Measurements from ENCODE around the gene PROCA1. TPM values are rescaled to one million over a fixed set of nuclear protein-coding genes. Genes with fewer than 3 reads are reported as not detected.
A peak's percentile ranks its signal among the peaks of the same experiment; 100 is the strongest.

PROCA1 gene
- total RNA-seq, 2 donors from 2014 or later = 28.7 to 41.6 TPM

DNA sequence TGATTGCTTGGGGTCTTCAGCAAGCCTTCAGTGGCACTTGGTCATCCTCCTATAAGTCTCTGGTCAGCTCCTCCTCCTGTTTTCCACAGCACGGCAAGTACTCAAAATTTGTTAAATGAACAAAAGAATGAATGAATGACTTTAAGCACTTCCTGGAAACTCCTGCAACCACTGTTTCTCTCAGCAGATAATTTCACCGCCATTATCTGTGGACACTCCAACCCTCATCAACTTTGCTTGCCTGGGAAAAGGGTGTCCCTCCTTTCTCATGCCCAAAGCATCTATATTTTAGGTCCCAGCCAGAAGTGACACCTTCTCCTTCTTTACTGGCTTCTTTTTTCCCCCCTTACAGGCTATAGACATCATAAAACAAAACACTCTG, 4.4 kb downstream of the PROCA1 start:
- no peaks in the 10 kb centered on the region for H3K9me3 Mint-ChIP-seq
- H3K36me3 ChIP-seq (ENCODE audit: control insufficient read depth, insufficient read depth, low read length) = peaks cover 11% of the 10 kb centered on the region
- H3K4me3 ChIP-seq (ENCODE audit: low read length) = no peak overlapping the region
- H3K9me3 ChIP-seq (ENCODE audit: control insufficient read depth, low read length) = no peaks in the 10 kb centered on the region
- no peak for DNase-seq
- H3K4me3 Mint-ChIP-seq = no peak overlapping the region
- H3K27ac Mint-ChIP-seq = no peak overlapping the region
- TF ChIP-seq, protein P1, sequence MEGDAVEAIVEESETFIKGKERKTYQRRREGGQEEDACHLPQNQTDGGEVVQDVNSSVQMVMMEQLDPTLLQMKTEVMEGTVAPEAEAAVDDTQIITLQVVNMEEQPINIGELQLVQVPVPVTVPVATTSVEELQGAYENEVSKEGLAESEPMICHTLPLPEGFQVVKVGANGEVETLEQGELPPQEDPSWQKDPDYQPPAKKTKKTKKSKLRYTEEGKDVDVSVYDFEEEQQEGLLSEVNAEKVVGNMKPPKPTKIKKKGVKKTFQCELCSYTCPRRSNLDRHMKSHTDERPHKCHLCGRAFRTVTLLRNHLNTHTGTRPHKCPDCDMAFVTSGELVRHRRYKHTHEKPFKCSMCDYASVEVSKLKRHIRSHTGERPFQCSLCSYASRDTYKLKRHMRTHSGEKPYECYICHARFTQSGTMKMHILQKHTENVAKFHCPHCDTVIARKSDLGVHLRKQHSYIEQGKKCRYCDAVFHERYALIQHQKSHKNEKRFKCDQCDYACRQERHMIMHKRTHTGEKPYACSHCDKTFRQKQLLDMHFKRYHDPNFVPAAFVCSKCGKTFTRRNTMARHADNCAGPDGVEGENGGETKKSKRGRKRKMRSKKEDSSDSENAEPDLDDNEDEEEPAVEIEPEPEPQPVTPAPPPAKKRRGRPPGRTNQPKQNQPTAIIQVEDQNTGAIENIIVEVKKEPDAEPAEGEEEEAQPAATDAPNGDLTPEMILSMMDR (conservative IDR thresholded peaks at IDR 0.05) = no peak
- H3K4me1 ChIP-seq (ENCODE audit: control insufficient read depth, insufficient read depth, low read length) = peaks cover 3% of the 10 kb centered on the region
- 89 to 93% methylated on average over 1 to 2 of the region's 2 CpGs for WGBS, 2 experiments (ENCODE audit: insufficient coverage in 1 of 2, insufficient read length in 1 of 2)
- no peaks in the 10 kb centered on the region for H3K27me3 ChIP-seq (ENCODE audit: control insufficient read depth, insufficient read depth, low read length, poor library complexity, severe bottlenecking)
- H3K27ac ChIP-seq (ENCODE audit: low read depth, low read length) = no peak overlapping the region
- H3K36me3 Mint-ChIP-seq (ENCODE audit: low read depth) = peaks cover 15% of the 10 kb centered on the region
- no peak overlapping the region for H3K9ac ChIP-seq (ENCODE audit: extremely low read depth, low read length, poor library complexity, severe bottlenecking)
- H3K4me1 Mint-ChIP-seq = peaks cover 21% of the 10 kb centered on the region
- no peaks in the 10 kb centered on the region for H3K27me3 Mint-ChIP-seq (ENCODE audit: insufficient read depth)

DNA sequence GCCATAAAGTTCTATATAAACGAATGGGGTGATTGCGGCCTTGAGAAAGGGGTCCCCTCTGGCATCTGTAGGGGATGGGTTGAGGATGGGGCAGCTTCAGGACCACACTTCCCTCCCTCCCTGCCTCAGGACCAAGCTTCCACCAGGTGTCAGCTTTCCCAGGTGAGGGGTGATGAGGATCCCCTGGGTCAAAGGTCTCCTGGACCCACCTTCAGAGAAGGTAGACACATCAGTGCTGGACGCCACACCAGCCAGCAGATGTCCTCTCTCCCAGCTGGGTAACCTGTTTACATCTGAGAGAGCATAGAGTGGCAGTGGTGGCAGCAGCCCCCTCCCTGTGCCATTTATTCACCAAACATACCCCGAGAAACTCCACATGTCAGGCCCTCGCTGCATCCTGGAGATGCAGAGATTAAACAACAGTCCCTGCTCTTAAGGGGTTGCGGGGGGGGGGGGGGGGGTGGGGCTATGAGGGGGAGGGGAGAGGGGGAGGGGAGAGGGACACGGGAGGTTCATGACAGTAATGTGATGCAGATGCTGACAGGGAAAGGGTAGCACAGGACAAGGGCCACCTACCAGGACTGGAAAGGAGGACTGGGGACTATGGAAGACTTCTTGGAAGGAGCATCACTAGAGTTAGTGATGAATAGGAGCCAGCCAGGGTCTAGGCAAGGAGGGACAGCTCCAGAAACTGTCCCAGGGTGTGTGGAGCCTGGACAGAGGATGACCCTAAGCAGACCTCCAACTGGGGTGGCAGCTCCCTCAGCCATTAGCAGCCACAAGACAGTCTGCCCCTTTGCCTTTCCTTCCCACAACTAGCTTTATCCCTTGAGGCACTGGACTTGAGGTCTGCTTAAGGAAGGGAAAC, 5.0 kb downstream of the PROCA1 start:
- Histone ChIP-seq H3K27me3 (ENCODE audit: control insufficient read depth, insufficient read depth, low read length, poor library complexity, severe bottlenecking) (no peaks in the 10 kb centered on the region), H3K4me1 (ENCODE audit: control insufficient read depth, insufficient read depth, low read length) (peaks cover 3% of the 10 kb centered on the region), H3K9ac (ENCODE audit: extremely low read depth, low read length, poor library complexity, severe bottlenecking) (no peak overlapping the region), H3K27ac (ENCODE audit: low read depth, low read length) (no peak overlapping the region), H3K36me3 (ENCODE audit: control insufficient read depth, insufficient read depth, low read length) (peaks cover 17% of the 10 kb centered on the region), H3K9me3 (ENCODE audit: control insufficient read depth, low read length) (no peaks in the 10 kb centered on the region), H3K4me3 (ENCODE audit: low read length) (no peak overlapping the region)
- TF ChIP-seq, protein P1 (conservative IDR thresholded peaks at IDR 0.05) = peak; percentile 24
- Mint-ChIP-seq H3K4me1 (peaks cover 17% of the 10 kb centered on the region), H3K4me3 (no peak overlapping the region), H3K9me3 (no peaks in the 10 kb centered on the region), H3K27ac (no peak overlapping the region), H3K36me3 (ENCODE audit: low read depth) (peaks cover 22% of the 10 kb centered on the region), H3K27me3 (ENCODE audit: insufficient read depth) (no peaks in the 10 kb centered on the region)
- DNase-seq = no peak
- 78 to 86% methylated on average over 3 to 4 of the region's 7 CpGs for WGBS, 2 experiments (ENCODE audit: insufficient coverage in 1 of 2, insufficient read length in 1 of 2)

DNA sequence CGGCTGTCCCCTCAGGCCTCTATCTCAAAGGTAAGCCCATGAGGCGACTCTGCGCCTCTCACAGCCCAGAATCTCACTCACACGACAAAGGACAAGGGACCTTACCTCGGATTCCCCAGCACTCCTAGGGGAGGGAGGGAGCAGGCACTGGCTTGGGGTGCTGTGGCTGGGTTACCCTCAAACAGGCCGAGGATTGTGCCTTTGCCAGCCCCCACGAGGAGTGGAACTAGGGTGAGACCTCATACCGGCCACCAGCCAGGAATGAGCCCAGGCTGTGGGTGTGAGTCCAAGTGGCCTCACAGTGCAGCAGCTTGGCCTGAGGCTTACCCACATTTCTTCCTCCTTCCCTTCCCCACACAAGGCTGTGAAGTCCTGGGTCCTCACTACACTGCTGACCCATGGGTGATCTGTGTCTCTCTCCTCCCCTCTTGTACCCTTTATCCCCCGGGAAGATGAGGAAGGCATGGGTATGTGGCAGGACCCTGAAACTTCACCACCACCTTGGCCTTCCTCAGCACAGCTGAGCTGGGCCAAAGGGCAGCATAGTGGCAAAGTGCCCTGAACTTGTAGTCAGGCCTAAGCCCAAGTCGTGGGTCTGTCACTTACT, 5.9 kb downstream of the PROCA1 start:
- Histone ChIP-seq H3K4me3 (ENCODE audit: low read length) (no peak overlapping the region), H3K36me3 (ENCODE audit: control insufficient read depth, insufficient read depth, low read length) (peaks cover 26% of the 10 kb centered on the region), H3K27ac (ENCODE audit: low read depth, low read length) (no peak overlapping the region), H3K9me3 (ENCODE audit: control insufficient read depth, low read length) (no peaks in the 10 kb centered on the region), H3K9ac (ENCODE audit: extremely low read depth, low read length, poor library complexity, severe bottlenecking) (no peak overlapping the region), H3K4me1 (ENCODE audit: control insufficient read depth, insufficient read depth, low read length) (peaks cover 3% of the 10 kb centered on the region), H3K27me3 (ENCODE audit: control insufficient read depth, insufficient read depth, low read length, poor library complexity, severe bottlenecking) (no peaks in the 10 kb centered on the region)
- peaks cover 30% of the 10 kb centered on the region for H3K36me3 Mint-ChIP-seq (ENCODE audit: low read depth)
- no peaks in the 10 kb centered on the region for H3K27me3 Mint-ChIP-seq (ENCODE audit: insufficient read depth)
- H3K27ac Mint-ChIP-seq = peak overlapping the region; percentile 86
- TF ChIP-seq, protein P1 (conservative IDR thresholded peaks at IDR 0.05) = no peak
- no peak overlapping the region for H3K4me3 Mint-ChIP-seq
- no peak for DNase-seq
- 81 to 88% methylated on average over 3 to 10 of the region's 10 CpGs for WGBS, 2 experiments (ENCODE audit: insufficient coverage in 1 of 2, insufficient read length in 1 of 2)
- peaks cover 17% of the 10 kb centered on the region for H3K4me1 Mint-ChIP-seq
- H3K9me3 Mint-ChIP-seq = no peaks in the 10 kb centered on the region
